HL-60/S4 (cell line): ENCODE data around the gene DOHH.
"Not testable (repeated sequence)": the region's sequence is repeated elsewhere in the genome, so short reads cannot be mapped to it uniquely, and the experiment has no call there.

ENCODE experiments used
- in situ Hi-C: fragments of 300-500 bp; cut with MboI; formaldehyde crosslinking; loops from 2 replicates; pipeline ENCODE4 v1.14.3; 2022; ENCODE audit warnings: low sequenced_read_pairs

The DOHH gene

DNA sequence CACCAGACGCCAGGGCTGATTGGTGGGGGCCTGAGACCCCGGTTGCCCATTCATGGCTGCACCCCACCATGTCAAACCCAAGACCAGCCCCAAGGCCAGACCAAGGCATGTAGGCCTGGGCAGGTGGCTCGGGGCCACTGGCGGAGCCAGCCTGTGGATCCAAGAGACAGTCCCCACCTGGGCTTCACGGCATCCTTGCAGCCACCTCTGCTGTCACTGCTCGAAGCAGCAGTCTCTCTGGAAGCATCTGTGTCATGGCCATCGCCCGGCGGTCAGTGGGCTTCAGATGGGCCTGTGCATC, 34.7 kb upstream of the DOHH start:
- in situ Hi-C loops: no loop called here

DNA sequence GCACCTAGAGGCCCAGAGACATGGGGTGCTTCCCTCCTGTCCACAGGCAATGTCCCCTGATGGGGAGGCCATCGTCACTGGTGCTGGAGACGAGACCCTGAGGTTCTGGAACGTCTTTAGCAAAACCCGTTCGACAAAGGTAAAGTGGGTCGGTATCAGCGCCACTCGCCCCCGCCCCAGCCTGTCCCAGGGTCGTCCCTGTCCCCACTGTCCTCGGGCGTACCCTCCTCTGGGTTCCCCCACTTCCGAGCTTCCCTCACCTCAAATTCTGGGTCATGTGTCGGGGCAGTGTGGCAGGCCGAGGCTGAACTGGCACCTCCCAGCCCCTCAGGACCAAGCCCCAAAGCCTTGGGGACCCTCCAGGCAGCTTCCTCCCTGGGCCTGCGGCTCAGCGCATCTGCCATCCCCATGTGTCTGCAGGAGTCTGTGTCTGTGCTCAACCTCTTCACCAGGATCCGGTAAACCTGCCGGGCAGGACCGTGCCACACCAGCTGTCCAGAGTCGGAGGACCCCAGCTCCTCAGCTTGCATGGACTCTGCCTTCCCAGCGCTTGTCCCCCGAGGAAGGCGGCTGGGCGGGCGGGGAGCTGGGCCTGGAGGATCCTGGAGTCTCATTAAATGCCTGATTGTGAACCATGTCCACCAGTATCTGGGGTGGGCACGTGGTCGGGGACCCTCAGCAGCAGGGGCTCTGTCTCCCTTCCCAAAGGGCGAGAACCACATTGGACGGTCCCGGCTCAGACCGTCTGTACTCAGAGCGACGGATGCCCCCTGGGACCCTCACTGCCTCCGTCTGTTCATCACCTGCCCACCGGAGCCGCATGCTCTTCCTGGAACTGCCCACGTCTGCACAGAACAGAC, 34.1 kb upstream of the DOHH start:
- in situ Hi-C loops: no loop called here

DNA sequence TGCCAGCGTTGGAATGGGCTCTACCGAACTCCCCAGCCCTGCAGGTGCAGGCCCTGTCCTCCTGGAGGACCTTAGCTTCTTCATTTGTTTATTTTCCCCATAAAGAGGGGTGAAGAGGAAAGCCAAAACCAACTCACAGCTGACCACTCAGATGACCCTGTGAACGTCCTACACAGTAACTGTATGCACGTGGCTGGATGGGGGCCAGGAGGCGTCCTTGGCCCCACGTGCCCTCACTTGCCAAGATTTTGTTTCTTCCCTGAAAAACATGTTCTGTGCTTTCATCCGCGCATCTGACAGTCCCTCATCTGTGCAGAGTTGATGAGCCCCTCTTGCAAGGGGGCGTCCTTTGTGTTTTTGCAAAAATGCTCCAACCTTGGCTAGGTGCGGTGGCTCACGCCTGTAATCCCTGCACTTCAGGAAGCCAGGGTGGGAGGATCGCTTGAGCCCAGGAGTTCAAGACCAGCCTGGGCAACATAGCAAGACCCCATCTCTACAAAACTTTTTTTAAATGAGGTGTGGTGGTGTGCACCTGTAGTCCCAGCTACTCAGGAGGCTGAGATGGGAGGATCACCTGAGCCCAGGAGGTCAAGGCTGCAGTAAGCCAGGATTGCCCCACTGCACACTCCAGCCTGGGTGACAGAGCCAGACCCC, 33.2 kb upstream of the DOHH start:
- in situ Hi-C loops: no loop called here

DNA sequence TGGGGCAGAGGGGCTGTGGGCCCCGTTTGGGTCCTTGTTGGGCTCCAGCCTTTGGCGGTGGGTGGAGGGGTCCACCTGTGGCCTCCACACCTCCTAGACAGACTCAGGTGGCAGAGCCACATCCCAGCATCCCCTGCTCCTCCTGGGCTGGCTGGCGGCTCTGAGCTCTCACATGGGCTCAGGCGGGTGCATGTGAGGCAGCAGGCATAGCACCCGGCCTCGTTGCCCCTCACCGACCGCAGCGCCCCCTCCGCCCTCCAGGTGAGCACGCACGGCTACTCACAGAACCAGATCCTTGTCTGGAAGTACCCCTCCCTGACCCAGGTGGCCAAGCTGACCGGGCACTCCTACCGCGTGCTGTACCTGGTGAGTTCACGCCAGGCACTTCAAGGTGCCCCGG, 32.6 kb upstream of the DOHH start:
- in situ Hi-C loops: no loop called here

DNA sequence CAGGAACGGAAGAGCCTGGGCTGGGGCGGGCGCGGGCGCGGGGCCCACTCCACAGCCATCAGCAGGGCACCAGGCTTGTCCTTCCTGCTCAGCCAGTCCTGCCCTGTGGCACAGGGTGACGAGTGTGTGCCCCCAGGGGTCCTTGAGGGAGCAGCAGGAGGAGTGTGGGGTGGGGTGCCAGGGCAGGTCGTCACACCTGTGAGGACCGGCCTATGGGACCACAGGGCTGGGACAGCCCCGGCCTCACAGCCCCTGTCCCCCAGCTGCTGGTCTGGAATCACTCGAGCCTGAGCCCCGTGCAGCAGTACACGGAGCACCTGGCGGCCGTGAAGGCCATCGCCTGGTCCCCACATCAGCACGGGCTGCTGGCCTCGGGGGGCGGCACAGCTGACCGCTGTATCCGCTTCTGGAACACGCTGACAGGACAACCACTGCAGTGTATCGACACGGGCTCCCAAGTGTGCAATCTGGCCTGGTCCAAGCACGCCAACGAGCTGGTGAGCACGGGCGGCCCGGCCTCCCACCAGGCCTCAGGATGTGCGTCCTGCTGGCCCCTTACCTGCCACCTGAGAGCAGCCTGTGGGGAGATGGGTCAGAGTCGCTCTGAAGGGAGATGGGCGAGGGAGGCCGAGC, 31.8 kb upstream of the DOHH start:
- in situ Hi-C loops: no loop called here

DNA sequence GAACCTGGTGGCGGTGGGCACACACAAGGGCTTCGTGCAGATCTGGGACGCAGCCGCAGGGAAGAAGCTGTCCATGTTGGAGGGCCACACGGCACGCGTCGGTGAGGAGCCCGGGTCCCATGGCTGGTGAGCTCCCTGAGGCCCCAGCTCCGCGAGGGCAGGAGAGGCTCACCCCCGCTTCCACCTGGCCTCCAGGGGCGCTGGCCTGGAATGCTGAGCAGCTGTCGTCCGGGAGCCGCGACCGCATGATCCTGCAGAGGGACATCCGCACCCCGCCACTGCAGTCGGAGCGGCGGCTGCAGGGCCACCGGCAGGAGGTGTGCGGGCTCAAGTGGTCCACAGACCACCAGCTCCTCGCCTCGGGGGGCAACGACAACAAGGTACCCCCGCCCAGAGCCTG, 31.2 kb upstream of the DOHH start:
- in situ Hi-C loops: no loop called here

DNA sequence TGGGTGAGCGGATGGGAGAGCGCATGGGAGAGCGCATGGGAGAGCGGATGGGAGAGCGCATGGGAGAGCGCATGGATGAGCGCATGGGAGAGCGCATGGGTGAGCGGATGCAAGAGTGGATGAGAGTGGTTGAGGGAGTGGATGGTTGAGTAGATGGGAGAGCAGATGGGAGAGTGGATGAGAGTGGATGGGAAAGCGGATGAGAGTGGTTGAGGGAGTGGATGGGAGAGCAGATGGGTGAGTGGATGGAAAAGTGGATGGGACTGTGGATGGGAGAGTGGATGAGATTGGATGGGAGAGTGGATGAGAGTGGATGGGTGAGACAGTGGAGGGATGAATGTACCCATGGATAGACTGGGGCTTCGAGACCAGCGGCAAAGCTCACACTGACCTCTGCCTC, 29.9 kb upstream of the DOHH start:
- in situ Hi-C loops: no loop called here

DNA sequence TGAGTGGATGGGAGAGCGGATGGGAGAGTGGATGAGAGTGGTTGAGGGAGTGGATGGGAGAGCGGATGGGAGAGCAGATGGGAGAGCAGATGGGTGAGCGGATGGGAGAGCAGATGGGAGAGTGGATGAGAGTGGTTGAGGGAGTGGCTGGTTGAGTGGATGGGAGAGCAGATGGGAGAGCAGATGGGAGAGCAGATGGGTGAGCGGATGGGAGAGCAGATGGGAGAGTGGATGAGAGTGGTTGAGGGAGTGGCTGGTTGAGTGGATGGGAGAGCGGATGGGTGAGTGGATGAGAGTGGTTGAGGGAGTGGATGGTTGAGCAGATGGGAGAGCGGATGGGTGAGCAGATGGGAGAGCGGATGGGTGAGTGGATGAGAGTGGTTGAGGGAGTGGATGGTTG, 28.8 kb upstream of the DOHH start:
- in situ Hi-C loops: not testable (repeated sequence)

DNA sequence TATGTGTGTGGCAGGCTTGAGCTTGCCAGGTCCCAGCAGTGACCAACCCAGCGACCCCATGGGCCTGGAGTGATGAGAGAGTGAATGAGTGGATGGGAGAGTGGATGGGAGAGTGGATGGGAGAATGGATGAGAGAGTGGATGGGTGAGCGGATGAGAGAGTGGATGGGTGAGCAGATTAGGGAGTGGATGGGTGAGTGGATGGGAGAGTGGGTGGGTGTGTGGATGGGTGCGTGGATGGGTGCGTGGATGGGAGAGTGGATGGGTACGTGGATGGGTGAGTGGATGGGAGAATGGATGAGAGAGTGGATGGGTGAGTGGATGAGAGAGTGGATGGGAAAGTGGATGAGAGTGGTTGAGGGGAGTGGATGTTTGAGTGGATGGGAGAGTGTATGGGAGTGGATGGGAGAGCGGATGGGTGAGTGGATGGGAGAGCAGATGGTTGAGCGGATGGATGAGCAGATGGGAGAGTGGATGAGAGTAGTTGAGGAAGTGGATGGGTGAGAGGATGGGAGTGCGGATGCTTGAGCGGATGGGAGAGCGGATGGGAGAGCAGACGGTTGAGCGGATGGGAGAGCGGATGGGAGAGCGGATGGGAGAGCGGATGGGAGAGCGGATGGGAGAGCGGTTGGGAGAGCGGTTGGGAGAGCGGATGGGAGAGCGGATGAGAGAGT, 28.2 kb upstream of the DOHH start:
- in situ Hi-C loops: no loop called here

DNA sequence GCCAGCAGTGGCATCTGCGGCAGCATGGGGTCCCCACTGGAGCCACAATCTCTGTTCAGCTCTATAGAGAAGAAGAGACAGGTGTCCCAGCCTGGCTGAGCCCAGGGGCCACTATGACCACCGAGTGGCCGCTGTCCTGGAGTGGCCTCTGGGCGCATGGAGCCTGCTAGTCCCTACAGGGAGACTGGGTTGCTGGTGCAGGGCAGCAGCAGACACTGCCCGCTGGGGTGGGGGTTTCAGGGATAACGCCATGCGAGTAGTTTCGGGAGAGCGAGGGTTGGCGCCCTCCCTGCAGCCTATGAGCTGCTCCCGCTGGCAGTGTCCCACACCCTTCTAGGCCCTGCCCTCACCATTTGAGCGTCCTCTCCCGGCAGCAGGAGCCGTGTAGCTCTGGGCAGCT, 27.6 kb upstream of the DOHH start:
- in situ Hi-C loops: no loop called here

DNA sequence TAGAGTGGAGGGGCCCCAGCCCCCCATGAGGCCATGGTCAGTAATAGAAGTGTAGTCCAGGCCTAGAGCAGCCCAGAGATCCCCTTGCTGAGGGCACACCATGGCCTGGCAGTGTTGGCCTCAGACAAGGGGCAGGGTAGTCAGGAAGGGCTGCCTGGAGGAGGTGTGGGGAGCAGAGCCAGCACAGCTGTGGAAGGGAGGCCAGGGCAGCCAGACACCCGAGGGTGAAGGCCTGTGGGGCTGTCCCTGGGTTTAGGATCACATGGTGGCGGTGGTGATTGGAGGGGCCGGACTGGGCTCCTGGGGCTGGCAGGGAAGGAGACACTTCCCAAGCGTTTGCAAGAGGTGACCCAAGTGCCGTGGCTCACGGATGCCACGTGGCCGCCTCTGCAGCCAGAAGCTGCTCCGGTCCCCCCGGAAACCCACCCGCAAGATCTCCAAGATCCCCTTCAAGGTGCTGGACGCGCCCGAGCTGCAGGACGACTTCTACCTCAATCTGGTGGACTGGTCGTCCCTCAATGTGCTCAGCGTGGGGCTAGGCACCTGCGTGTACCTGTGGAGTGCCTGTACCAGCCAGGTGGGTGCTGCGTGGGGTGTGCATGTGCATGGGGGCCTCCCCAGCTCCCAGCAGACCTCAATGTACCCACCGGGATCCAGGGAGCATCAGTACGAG, 26.9 kb upstream of the DOHH start:
- in situ Hi-C loops: no loop called here

DNA sequence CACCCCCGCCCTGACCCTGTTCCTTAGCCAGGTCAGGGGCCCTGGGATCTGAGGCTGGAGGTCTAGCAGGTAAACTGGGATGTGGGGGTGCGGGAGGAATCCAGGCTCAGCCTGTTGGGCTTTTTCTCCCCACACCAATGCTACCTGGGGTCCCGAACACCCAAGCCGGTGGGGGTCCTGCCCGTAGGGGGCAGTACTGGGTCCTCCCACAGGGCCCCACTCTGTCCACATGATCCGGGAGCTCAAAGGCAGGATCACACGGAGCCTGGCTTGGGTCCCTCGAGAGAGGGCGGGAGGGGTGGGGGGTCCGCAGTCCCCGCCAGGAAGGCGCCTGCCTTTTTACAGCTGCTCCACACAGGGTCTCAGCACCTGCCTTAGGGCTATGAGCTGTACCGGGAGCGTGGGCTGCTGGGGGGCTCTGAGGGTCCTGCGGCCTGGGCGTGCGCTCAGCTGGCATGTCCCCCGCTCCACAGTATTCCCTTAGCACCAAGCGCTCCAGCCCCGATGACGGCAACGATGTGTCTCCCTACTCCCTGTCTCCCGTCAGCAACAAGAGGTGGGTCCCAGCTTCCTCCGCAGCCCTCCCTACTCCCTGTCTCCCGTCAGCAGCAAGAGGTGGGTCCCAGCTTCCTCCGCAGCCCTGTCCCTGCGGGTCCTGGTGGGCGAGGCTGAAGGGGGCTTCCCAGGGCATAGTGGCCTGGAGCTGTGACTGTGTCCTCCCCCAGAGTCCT, 26.2 kb upstream of the DOHH start:
- in situ Hi-C loops: no loop called here

DNA sequence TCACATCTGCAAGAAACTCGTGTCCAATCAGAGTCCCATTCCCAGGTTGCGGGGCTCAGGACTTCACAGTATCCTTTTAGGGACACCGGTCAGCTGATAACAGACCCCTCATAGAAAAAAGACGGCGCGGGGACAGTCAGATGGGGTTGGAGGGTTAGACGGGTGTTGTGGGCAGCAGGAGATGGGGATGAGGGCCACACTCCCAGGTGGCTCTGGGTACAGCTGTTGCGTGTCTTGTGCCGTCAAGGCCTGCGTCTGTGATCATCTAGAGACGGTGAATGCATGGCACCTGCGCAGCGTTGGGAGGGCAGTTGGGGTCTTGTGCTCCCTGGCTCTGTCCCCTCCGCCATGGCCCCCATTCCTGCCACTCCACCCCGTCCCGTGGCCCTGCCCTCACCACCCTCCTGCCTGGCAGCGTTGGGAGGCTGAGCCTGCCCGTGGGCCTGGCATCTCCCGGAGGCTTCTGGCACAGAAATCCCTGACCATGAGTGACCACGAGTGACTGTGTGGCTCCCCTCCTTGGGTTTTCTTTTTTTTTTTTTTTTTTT, 24.5 kb upstream of the DOHH start:
- in situ Hi-C loops: no loop called here

DNA sequence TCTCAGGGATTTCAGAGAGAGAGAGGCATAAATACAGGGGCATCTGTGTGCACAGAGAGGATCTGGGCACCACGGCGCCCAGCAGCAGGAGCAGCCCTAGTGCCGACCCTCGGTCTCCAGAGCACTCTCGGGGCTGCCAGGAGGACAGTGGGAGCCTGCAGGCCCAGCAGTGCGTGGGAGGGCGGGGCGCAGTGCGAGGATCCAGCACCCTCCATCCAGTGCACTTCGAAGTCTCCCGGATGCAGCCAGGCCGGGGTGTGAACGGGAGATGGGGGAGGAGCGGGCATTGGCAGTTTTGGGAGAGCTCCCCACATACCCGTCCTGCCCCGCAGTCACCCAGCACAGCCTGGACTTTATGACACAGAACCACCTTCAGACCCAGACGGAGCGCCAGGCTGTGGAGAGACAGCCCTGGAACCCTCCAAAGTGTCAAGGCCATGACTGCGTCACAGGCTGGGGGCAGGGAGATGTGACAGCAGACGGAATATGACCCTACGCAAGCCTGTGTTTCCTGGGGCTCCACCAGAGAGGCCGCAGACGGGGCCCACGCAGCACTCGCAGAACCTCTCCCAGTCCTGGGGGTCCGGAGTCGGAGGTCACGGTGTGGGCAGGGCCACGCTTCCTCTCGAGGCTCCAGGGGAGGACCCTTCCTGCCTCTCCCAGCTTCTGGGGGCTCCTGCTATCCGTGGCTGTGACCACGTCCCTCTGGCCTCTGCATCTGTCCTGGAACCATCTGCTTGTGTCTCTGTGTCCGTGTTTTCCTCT, 23.8 kb upstream of the DOHH start:
- in situ Hi-C loops: no loop called here

DNA sequence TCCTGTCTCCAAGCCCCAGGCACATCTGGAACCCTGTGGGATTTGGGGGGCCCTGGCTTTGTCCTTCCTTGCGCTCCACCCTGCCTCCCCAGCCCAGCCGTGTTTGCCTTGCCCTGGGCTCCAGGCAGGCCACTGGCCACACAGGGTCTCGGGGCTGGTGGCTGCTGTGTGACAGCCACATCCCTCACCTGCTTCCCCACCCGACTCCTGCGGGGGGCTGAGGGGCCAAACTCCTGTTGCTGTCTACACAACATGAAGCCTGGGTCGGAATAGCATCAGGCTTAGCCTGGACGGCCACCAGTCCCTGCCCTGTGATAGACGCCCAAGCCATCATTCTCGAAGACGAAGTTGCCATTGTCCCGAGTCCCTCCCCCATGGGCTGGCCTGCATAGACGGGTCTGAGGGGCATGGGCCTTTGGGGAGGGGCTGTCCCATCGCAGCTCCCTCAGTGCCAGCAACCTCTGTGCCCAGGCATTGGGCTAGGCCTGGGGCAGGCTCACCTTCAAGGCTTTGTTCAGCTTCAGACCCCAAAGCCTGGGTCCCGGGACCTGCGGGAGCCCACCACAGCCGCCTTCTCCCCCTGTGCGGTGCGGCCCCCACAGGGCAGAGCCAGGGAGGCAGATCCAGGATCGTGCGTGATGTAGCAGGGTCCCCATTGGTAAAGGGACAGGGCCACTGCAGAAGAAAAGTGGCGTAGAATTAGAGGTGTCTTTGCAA, 23.0 kb upstream of the DOHH start:
- in situ Hi-C loops: no loop called here

DNA sequence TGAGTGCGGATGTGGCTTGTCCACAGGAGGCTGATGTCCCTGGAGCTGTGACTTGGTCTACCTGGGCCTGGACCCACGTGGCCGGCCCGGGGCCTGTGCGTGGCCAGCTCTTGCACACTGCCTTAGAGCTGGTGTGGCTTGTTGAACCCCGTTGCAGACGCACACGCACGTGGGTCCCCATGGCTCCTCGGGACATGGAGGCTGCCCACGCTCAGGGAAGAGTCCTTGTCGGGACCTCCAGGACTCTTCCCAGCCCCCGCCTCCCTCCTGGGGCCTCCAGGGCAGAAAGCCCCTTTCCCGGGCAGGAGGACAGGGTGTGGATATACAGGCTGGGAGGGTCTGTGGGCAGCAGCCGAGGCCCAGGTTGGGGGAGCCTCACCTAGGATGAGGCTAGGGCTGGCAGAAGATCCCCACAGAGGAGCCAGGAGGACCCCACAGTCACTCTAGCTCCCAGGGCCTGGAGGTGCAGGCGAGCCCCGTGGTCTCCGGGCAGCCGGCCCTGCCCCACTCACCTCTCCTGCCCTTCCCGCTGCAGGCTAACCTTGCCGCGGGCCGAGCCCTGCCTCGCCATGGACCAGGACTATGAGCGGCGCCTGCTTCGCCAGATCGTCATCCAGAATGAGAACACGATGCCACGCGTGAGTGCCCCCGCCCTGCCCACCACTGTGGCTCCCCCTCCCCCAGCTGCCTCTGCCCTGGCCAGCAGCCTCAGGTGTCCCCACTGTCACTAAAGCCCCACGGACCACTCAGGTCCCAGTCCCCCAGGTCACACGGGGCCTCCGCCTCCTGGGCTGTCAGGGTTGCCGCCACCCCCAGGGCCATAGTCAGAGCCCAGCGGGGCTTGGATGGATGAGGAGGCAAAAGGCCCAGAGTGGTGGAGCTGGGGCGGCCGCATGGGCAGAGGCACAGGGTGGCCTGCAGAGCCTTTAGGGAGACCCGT, 22.2 kb upstream of the DOHH start:
- in situ Hi-C loops: no loop called here

DNA sequence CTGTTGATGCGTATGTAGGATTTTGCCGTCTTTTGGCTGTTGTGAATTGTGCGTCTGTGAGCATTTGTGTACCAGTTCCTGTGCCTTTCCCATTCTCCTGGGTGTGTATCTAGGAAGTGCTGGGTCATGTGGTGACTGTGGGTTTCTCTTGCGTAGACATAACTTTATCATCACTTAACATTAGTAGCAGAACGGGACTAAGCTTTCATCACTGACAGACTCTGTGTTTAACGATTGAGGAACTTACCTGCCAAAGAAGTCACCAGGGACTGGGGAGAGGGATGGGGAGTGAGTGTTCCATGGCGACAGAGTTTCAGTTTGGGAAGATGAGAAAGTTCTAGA, 20.6 kb upstream of the DOHH start:
- in situ Hi-C loops: no loop called here
